ENCODE measurements around the gene CAMKK1.
"Not testable (repeated sequence)": the region's sequence is repeated elsewhere in the genome, so short reads cannot be mapped to it uniquely, and the experiment has no call there.

Gene CAMKK1

DNA sequence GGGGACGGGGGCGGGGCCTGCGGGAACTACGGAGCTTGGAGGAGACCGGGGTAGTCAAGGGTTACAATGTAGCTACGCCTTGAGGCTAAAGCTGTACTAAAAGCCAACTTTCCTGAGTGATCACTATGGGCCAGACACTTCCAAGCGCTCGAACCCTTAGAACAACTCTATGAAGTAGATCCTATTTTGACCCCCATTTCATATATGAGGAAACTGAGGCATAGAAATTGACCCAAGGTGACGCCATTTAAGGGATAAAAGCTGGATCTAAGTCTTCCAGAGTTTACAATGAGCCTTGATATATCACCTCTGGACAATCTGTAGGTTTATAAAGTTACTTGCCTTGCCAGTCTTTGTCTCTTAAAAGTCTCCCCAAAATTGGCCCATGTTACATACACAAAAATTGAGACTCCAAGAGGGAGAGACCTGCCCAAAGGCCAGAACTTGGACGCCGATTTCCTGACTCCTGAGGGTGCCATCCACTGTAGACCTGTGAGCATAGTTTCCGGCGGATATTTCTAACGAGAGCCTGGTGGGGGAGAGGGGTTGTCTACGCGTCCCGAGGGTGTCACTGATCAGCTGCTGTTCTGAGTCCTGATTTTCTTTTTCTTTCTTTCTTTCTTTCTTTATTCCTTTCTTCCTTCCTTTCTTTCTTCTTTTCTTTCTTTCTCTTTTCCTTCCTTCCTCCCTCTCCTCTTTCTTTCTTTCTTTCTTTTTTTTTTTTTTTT is 46.3 kb downstream of the CAMKK1 start:
- no peak for DNase-seq (ENCODE audit: low read depth, low spot score)
- peak overlapping the region; percentile 38 for H3K4me3 ChIP-seq (ENCODE audit: low read depth, low read length)
- CTCF ChIA-PET = interaction anchor here (0.5 to 10.8 kb wide), 45 partner anchors 9 to 297 kb away, joined by 3 to 201 read pairs (median 4); partner anchors contain the start of genes CYB5D2, HASPIN and P2RX5
- POLR2A ChIA-PET = interaction anchor here (0.7 to 2.3 kb wide), 2 partner anchors 38 to 179 kb away, joined by 3 to 6 read pairs; partner anchors contain the start of gene TAX1BP3
- no peak for TF ChIP-seq CTCF (IDR thresholded peaks at IDR 0.05; ENCODE audit: insufficient read depth, low read length, missing control alignments)

- POLR2A ChIA-PET = interaction anchor here (0.6 to 2.3 kb wide), 7 partner anchors 10 to 178 kb away, joined by 3 to 6 read pairs (median 3); partner anchors contain the start of gene TAX1BP3
- TF ChIP-seq CTCF (IDR thresholded peaks at IDR 0.05; ENCODE audit: insufficient read depth, low read length, missing control alignments) = peak; percentile 99
- peak within 1 kb of the TSS; percentile 93 for H3K4me3 ChIP-seq (ENCODE audit: low read depth, low read length)
- peak; percentile 44 for DNase-seq (ENCODE audit: low read depth, low spot score)
- CTCF ChIA-PET = interaction anchor here (0.5 to 10.8 kb wide), 49 partner anchors 8 to 297 kb away, joined by 3 to 201 read pairs (median 4); partner anchors contain the start of genes CYB5D2, HASPIN and P2RX5
Measured at GRCh38 chr17:3845621-3846436, 47.0 kb downstream of the CAMKK1 start, which contains the start of gene NCBP3. Gene NCBP3 (minus strand): TSS chr17:3846246. CDS start chr17:3846223, 23 bp downstream.

DNA sequence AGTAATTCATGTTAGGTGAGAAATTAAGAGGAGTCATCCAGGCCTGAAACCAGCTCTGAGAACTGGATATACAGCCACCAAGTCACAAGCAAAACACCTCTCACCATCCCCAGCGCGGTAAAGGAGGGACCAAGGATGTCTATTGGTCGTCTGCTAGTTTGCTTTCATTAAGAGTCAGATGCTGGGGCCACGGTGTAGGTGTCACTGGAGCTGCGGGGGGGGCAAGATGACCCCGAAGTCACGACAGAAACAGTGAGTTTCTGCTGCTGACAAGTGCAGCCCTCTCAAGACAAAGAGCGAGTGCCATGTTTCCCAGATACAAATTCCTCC is 47.6 kb downstream of the CAMKK1 start:
- CTCF ChIA-PET = interaction anchor here (1.0 to 10.8 kb wide), 25 partner anchors 7 to 230 kb away, joined by 3 to 201 read pairs (median 8); partner anchors contain the start of genes HASPIN and P2RX5
- POLR2A ChIA-PET = interaction anchor here (0.6 to 2.3 kb wide), 6 partner anchors 9 to 134 kb away, joined by 3 to 6 read pairs (median 3); no protein-coding TSS in a partner anchor
- peak overlapping the region; percentile 93 for H3K4me3 ChIP-seq (ENCODE audit: low read depth, low read length)
- TF ChIP-seq CTCF (IDR thresholded peaks at IDR 0.05; ENCODE audit: insufficient read depth, low read length, missing control alignments) = no peak
- DNase-seq (ENCODE audit: low read depth, low spot score) = no peak

DNA sequence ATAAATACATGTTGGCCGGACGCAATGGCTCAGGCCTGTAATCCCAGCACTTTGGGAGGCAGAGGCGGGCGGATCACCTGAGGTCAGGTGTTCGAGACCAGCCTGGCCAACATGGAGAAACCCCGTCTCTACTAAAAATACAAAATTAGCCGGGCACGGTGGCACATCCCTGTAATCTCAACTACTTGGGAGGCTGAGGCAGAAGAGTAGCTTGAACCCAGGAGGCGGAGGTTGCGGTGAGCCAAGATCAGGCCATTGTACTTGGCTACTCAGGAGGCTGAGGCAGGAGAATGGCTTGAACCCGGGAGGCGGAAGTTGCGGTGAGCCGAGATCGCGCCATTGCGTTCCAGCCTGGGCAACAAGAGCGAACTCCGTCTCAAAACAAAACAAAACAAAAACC is 48.3 kb downstream of the CAMKK1 start:
- H3K4me3 ChIP-seq (ENCODE audit: low read depth, low read length) = not testable (repeated sequence)
- ChIA-PET CTCF (interaction anchor here (1.0 to 10.8 kb wide), 18 partner anchors 8 to 287 kb away, joined by 3 to 201 read pairs (median 8); no protein-coding TSS in a partner anchor), POLR2A (interaction anchor here (2.3 kb wide), 1 partner anchor 40 kb away, joined by 6 read pairs; no protein-coding TSS in a partner anchor)

DNA sequence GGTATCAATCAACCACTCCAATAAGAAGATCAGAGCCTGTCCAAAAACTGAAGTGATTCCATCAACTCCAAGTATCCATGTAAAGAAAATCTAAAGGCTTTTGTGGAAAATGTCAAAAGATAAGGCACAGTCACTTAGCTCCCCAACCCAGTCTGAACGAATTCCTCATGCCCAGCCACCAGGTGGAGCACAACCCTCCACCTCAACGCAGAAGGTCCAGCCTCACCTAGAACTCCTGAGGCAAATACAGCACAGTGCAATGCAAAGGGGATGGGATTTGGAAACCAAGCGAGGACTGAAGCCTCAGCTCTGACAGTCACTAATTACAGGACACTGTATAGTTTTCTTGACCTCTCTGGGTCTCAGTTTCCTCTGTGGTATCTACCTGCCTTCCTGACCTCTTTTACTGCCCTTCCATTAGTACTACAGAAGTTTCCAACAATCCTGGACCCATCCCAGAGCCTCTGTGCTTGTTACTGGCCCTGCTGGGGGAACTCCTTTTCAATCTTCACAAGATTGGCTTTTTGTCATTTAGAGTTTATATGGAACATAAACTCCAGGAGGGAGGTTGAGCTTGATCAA is 48.8 kb downstream of the CAMKK1 start:
- DNase-seq (ENCODE audit: low read depth, low spot score) = no peak
- ChIA-PET CTCF (interaction anchor here (0.6 to 10.8 kb wide), 19 partner anchors 9 to 288 kb away, joined by 3 to 201 read pairs (median 5); partner anchors contain the start of gene HASPIN), POLR2A (no interaction called here)
- peak; percentile 61 for TF ChIP-seq CTCF (IDR thresholded peaks at IDR 0.05; ENCODE audit: insufficient read depth, low read length, missing control alignments)
- peak overlapping the region; percentile 15; the same call in 1 of the 2 replicates for H3K4me3 ChIP-seq (ENCODE audit: low read depth, low read length)

More for the DNA sequence above, 48.3 kb downstream of the CAMKK1 start:
- DNase-seq (ENCODE audit: low read depth, low spot score) = not testable (repeated sequence)

- POLR2A ChIA-PET = no interaction called here
- CTCF ChIA-PET = interaction anchor here (0.9 to 6.5 kb wide), 8 partner anchors 8 to 104 kb away, joined by 3 to 65 read pairs (median 6); partner anchors contain the start of gene NCBP3
- no peak for DNase-seq (ENCODE audit: low read depth, low spot score)
- no peak overlapping the region for H3K4me3 ChIP-seq (ENCODE audit: low read depth, low read length)
- no peak for TF ChIP-seq CTCF (IDR thresholded peaks at IDR 0.05; ENCODE audit: insufficient read depth, low read length, missing control alignments)
Measured at GRCh38 chr17:3838206-3838605, 54.6 kb downstream of the CAMKK1 start.

Measured in AG04449 (cell line).